Adrenal gland (tissue), 12 donors: ENCODE data around the gene TBC1D14. TPM values are rescaled to one million over a fixed set of nuclear protein-coding genes. Genes with fewer than 3 reads are reported as not detected.

Source experiments
- DNase-seq, 7 donors: peaks; one replicate each; pipeline ENCODE4 v3.0.0-alpha.2; 2019 to 2020
- H3K27ac ChIP-seq, 5 donors: fragments of 200-600 bp; sonication (generic) in 4 of 5; 1 replicate in 3 of 5; 2 replicates in 2 of 5; pipeline versions ENCODE4 v1.5.1 to v1.8.0; 2016 to 2020; ENCODE audit warnings: mild to moderate bottlenecking in 1 of 5
- H3K27me3 ChIP-seq: fragments of 200-600 bp; 2 replicates; pipeline ENCODE4 v1.8.0; 2021
- H3K36me3 ChIP-seq, 2 donors: fragments of 200-600 bp; replicated peaks in 1 of 2; 1 replicate in 1 of 2; 2 replicates in 1 of 2; pipeline versions ENCODE4 v1.5.1 to v1.8.0; 2018 to 2022
- H3K4me1 ChIP-seq, 2 donors: fragments of 200-600 bp; replicated peaks in 1 of 2; 1 replicate in 1 of 2; 2 replicates in 1 of 2; pipeline versions ENCODE4 v1.5.1 to v1.8.0; 2018 to 2021
- H3K4me3 ChIP-seq, 4 donors: fragments of 200-600 bp; sonication (generic) in 3 of 4; one replicate each; pipeline ENCODE4 v1.5.1; 2016 to 2018
- H3K9me3 ChIP-seq, 3 donors: fragments of 200-600 bp; sonication (generic) in 1 of 3; replicated peaks in 1 of 3; 1 replicate in 2 of 3; 2 replicates in 1 of 3; pipeline versions ENCODE4 v1.5.1 to v1.8.0; 2016 to 2021
- CTCF ChIP-seq, 6 experiments: fragments of 450-650 bp in 4 of 6; fragments of 200-600 bp in 2 of 6; sonication (generic) in 1 of 6; IDR thresholded peaks; 1 replicate in 5 of 6; 2 replicates in 1 of 6; pipeline versions ENCODE4 v1.5.1 to v1.8.0; 2016 to 2021; ENCODE audit warnings: antibody characterized with exemption in 6 of 6, mild to moderate bottlenecking in 2 of 6, moderate library complexity in 1 of 6
- POLR2A ChIP-seq, 2 donors: fragments of 450-650 bp; IDR thresholded peaks; one replicate each; pipeline ENCODE4 v1.6.1; 2017; ENCODE audit warnings: antibody characterized with exemption in 2 of 2, mild to moderate bottlenecking in 2 of 2, moderate library complexity in 1 of 2
- WGBS, 4 donors: extraction: QIAGEN DNeasy Blood & Tissue Kit in 2 of 4; methylation state at CpG; one replicate each; pipeline versions ENCODE4 v1.1.5 to v1.1.7; 2013 to 2017; 5-methylcytosine and 5-hydroxymethylcytosine counted together
- intact Hi-C, 2 donors: fragments of 100-400 bp; cut with DNase I; formaldehyde crosslinking; loops; one replicate each; pipeline versions ENCODE4 v1.14.1 to v1.15.0; 2022 to 2023
- polyA plus RNA-seq, 3 donors: library from polyadenylated mRNA; stranded (reverse); fragments of 200-250 nt in 2 of 3; fragments of 350-450 nt in 1 of 3; fragmentation: Illumina TruSeq in 1 of 3; extraction: RNeasy Lipid Tissue Mini Kit (QIAGEN cat#74804) in 1 of 3; gene quantifications; one replicate each; pipeline ENCODE4 v1.2.3, GENCODE V29; 2013 to 2014
- total RNA-seq, 9 donors: library from RNA; depleted of rRNA in 4 of 9; stranded (reverse); fragments of >200 nt in 4 of 9; fragments of 120-200 nt in 1 of 9; fragmentation: NEBNext Ultra II Directional in 1 of 9; extraction: Animal tissue kit (Norgen Biotek cat#: 25700) in 1 of 9; gene quantifications; one replicate each; pipeline versions ENCODE4 v1.1.0 to v1.2.4, GENCODE V29; 2013 to 2023
- donor health status: healthy with polysubstance abuse.
- donor health status: Bipolar disorder and iron deficiency.
- donor health status: DM: yes; HTN: yes; CAD: no.
- donor health status: DM: no; HTN: no; CAD: no.
- donor health status: DM: no; HTN: no; CAD: no.
- donor health status: DM: yes; HTN: yes; CAD: no.

Gene TBC1D14
- total and polyA plus RNA-seq, 12 donors = 24.9 to 110 (median 83.0) TPM

GRCh38 chr4:7046971-7047370, 137.3 kb downstream of the TBC1D14 start:
- peak overlapping the region in 3 of 5 donors; percentile 94 to 99 (median 99) for H3K27ac ChIP-seq
- no peaks in the 10 kb centered on the region for H3K9me3 ChIP-seq
- H3K4me1 ChIP-seq = peaks cover 54 to 60% of the 10 kb centered on the region in 2 donors
- TF ChIP-seq POLR2A (IDR thresholded peaks at IDR 0.05) (no peak), CTCF (IDR thresholded peaks at IDR 0.05) (no peak)
- H3K27me3 ChIP-seq = no peaks in the 10 kb centered on the region
- H3K36me3 ChIP-seq = no peaks in the 10 kb centered on the region
- no peak overlapping the region for H3K4me3 ChIP-seq
- WGBS, 4 donors = 79 to 91% (median 83%) methylated on average over 9 of the region's 9 CpGs
- DNase-seq = no peak
- intact Hi-C loops = no loop called here

GRCh38 chr4:7048642-7049041, 139.0 kb downstream of the TBC1D14 start:
- TF ChIP-seq POLR2A (IDR thresholded peaks at IDR 0.05) = no peak
- TF ChIP-seq CTCF (IDR thresholded peaks at IDR 0.05) = no peak
- no peak for DNase-seq
- WGBS, 4 donors = 86 to 92% (median 92%) methylated on average over 12 of the region's 12 CpGs
- intact Hi-C loops = no loop called here
- Histone ChIP-seq H3K36me3 (no peaks in the 10 kb centered on the region), H3K4me3 (no peak overlapping the region), H3K4me1 (peaks cover 55 to 72% of the 10 kb centered on the region in 2 donors), H3K27me3 (no peaks in the 10 kb centered on the region), H3K9me3 (no peaks in the 10 kb centered on the region), H3K27ac (no peak overlapping the region)

- DNase-seq = no peak
- peaks cover 52 to 72% of the 10 kb centered on the region in 2 donors for H3K4me1 ChIP-seq
Measured at GRCh38 chr4:7049295-7049694, 139.7 kb downstream of the TBC1D14 start.

GRCh38 chr4:7049739-7050138, 140.1 kb downstream of the TBC1D14 start:
- Histone ChIP-seq H3K27me3 (no peaks in the 10 kb centered on the region), H3K9me3 (no peaks in the 10 kb centered on the region), H3K36me3 (peaks cover 0 to 6% of the 10 kb centered on the region in 2 donors), H3K4me3 (no peak overlapping the region), H3K4me1 (peaks cover 48 to 68% of the 10 kb centered on the region in 2 donors), H3K27ac (peak overlapping the region in 4 of 5 donors; percentile 43 to 82 (median 76))
- intact Hi-C loops = no loop called here
- DNase-seq = no peak
- TF ChIP-seq CTCF (IDR thresholded peaks at IDR 0.05) (no peak), POLR2A (IDR thresholded peaks at IDR 0.05) (no peak)
- 78 to 90% (median 85%) methylated on average over 7 to 11 of the region's 11 CpGs for WGBS, 4 donors

More at GRCh38 chr4:7049295-7049694, 139.7 kb downstream of the TBC1D14 start:
- Histone ChIP-seq H3K27me3 (no peaks in the 10 kb centered on the region), H3K4me3 (no peak overlapping the region), H3K27ac (peak overlapping the region in 2 of 5 donors; percentile 76 to 82), H3K36me3 (peaks cover 0 to 1% of the 10 kb centered on the region in 2 donors), H3K9me3 (no peaks in the 10 kb centered on the region)
- no peak for TF ChIP-seq CTCF (IDR thresholded peaks at IDR 0.05)
- TF ChIP-seq POLR2A (IDR thresholded peaks at IDR 0.05) = no peak
- intact Hi-C loops = no loop called here
- WGBS, 4 donors = 46 to 95% (median 65%) methylated on average over 3 to 4 of the region's 4 CpGs
